ENCODE results near the gene ADM.
"Not testable (repeated sequence)": the region's sequence is repeated elsewhere in the genome, so short reads cannot be mapped to it uniquely, and the experiment has no call there.

Gene ADM, protein sequence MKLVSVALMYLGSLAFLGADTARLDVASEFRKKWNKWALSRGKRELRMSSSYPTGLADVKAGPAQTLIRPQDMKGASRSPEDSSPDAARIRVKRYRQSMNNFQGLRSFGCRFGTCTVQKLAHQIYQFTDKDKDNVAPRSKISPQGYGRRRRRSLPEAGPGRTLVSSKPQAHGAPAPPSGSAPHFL

DNA sequence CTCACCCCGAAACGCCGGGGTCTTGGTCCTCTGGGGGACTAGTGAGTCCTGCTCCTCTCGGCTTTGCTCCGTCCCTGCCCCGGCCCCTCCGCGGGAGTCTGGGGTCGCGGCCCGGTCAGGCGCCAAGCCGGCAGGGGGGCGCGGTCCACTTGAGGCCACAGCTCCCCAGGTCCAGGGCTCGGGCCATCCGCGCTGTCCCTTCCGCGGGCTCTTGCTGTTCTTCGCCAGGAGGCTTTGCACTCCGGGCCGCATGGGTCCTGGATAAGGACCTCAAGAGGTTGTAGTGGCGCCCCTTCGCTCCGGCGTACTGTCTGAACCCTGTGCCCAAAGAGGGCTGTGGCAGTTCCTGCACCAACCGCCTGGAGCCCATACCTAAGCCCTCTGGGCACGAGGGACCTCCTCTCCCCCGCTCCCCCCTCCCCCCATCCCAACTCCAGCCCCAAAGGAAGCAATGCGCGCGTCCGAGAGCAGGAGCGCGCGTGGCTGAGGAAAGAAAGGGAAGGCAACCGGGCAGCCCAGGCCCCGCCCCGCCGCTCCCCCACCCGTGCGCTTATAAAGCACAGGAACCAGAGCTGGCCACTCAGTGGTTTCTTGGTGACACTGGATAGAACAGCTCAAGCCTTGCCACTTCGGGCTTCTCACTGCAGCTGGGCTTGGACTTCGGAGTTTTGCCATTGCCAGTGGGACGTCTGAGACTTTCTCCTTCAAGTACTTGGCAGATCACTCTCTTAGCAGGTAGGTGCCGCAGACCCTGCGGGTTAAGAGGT lies at the start of gene ADM:
ADM (plus strand) TSS at position 579 of the 767 bp plus-strand sequence. CDS start 628 bp downstream, outside the sequence.
- DNase-seq: peak; percentile 90

DNA sequence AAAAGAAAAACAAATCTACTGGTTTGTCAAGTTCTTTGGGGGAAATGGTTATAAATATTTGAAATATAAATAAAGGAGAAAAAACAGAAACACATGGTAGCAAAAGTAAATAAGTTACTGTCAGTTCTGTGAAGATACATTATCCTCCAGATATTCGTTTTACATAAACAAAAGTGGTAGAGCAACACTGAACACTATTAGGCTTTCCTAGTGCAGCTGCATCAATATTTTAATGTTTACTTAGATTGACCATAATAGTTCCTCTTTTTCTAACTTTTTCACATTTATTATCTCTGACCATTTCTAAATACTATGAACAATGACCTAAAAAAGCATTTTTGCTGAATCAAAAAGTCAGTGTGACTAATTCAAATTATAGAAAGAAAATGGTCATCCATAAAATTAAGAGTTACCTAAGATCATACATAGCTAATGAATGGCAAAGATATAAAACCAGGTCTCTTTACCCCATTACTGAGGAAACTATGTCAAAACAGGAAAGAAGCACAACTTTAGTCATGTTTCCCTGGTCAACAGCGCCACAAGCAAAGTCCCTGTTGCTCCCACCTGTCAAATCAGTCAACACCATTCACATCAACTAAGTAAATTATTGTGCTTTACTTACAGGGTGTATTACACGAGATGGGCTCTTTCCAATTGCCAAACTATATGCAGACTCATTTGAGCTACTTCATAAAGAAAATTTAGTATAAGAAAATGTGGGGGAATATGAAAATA lies 49.3 kb upstream of the ADM start:
- no peak for DNase-seq

DNA sequence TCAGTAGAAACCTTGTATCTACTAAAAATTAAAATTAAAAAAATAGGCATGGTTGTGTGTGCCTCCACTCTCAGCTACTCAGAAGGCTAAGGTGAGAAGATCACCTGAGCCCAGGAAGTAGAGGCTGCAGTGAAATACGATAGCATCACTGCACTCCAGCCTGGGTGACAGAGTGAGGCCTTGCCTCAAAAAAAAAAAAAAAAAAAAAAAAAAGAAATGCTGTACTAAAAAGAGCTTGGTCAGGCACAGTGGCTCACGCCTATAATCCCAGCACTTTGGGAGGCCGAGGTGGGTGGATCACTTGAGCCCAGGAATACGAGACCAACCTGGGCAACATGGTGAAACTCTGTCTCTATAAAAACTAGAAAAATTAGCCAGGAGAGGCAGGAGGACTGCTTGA lies 47.4 kb upstream of the ADM start:
- no peak for DNase-seq

DNA sequence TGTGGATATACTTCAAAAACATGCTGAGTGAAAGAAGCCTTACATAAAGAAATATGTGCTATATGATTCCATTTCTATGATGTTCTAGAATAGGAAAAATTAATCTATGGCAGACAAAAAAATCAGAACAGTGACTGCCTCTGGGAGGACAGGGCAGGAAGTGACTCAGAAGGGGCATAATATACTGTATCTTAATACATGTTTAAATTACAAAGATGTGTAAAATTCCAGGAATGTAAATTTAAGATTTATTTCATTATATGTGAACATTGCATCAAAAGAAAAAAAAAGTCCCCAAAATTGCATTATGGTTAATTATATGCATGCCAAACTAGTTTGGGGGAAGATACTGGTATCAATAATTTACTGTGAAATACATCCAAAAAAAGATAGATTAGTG lies 43.1 kb upstream of the ADM start:
- DNase-seq: no peak

DNA sequence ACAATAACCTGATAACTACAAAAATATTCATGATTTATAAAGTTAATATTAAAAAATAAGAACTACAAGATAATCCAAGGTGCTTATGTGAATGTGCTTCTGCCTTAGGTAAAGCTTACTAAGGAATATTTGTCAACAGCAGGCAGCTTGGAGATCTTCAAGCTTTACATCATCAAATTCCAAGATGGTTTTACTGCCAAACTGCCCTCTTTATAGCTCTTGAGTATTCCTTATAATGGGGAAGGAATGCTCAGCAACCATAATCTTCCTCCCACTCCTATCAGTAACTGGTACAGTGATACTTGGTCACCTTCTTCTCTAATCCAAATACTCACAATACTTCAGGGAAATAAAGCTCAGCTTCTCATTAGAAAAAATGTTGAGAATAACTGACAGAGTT lies 40.9 kb upstream of the ADM start:
- DNase-seq: no peak

DNA sequence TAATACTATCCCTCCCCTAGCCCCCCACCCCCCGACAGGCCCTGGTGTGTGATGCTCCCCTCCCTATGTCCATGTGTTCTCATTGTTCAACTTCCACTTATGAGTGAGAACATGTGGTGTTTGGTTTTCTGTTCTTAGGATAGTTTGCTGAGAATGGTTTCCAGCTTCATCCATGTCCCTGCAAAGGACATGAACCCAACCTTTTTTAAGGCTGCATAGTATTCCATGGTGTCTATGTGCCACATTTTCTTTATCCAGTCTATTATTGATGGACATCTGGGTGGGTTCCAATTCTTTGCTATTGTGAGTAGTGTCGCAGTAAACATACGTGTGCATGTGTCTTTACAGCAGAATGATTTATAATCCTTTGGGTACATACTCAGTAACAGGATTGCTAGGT lies 40.2 kb upstream of the ADM start:
- not testable (repeated sequence) for DNase-seq

DNA sequence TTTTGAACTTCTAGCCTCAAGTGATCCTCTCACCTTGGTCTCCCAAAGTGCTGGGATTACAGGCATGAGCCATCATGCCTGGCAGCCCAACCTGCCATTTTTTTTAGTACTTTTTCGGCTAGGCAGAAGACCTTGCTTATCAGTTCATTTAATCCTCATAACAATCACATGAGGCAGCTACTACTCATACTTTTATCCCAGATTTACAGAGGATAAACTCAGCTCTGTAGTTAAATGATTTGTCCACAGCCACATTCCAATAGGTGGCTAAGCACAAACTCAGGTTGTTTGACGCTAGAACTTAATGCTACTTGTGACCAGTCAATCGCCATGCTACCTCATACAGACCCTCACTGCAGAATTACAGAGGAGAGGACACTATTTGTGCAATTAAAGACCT lies 38.9 kb upstream of the ADM start:
- DNase-seq: no peak

DNA sequence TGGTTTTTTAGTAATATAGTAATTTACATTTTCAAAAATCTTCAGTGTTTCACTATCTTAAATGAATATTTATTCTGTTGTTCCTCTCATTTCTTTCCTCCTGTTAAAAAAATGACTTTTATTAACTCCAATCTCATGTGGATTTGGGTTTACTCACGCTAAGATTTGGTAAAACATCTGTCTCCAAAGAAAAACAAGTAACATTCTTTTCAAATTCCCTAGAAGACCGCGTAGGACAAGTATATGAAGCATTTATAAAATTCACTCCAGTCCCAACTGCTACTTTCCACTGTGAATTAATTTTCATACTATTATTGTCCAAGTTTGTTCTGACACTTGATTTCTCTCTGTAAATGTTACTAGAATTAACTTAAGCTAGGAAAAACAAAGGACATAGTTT lies 37.1 kb upstream of the ADM start:
- no peak for DNase-seq

DNA sequence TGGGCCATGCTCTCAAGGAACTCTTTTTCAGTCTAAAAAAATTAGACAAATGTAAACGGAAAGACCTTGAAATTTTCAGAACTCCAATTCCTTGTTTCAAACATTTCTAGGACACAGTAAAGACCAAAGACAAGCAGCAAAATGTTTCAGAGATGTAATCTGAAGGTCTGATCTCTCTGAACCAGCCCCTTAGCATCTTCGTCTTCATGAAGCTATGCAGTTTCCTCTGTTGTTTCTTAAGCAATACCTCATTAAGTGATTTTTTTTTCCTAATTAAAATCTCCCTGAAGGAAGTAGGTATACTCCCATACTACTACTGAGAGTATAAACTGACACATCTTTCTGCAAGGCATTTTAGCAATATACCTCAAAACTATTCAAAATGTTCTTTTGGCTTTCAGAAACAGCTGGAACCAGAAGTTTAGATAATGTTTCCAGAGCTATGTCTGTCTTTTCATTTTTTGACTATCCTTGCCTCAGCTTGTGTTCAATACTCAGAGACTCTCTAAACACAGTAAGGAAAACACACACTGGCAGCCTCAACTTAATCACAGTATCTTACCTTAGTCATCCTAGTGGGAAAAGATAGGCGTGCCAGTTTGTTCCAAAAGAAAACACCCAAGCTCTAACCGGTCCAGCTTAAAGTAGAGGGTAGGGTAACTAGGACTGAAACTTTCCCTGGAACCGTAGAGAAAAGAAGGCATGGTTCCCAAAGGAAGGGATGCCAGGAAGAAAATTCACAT lies 36.0 kb upstream of the ADM start:
- no peak for DNase-seq

DNA sequence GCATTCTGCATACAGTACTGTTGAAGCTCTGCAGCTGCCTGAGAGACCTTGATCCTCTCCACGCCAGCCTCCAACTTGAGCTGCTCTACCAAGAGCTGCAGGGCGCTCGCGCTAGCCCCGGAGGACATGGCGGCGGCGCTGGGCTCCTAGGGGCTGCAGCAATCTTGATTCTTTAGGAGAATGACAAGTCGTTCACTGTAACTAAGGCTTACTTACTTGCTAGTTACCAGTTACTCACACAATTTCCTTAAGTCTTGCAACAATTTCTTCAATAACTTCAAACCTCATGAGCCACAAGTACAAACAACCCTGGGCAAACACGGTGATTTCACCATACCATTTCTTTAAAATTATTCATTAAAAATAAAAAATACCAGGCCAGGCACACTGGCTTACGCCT lies 32.7 kb upstream of the ADM start:
- DNase-seq: no peak

DNA sequence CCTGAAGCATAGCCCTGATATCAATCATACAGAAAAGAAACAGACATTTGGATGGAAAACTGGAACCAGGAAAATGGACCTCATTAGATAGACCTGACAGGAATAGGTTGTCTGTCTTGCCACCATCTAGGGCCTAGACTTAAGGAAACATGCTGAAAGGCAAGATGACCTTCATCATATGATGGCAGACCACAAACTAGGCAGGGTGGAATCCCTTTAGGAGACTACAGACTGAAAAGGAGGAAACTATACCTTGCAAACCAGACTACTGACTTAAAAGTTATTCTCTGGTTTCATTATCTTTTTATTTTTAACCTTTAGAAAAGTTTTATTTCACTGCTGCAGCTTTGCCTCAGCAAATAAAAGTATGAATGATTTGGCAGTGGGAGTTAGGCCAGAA lies 31.1 kb upstream of the ADM start:
- no peak for DNase-seq

DNA sequence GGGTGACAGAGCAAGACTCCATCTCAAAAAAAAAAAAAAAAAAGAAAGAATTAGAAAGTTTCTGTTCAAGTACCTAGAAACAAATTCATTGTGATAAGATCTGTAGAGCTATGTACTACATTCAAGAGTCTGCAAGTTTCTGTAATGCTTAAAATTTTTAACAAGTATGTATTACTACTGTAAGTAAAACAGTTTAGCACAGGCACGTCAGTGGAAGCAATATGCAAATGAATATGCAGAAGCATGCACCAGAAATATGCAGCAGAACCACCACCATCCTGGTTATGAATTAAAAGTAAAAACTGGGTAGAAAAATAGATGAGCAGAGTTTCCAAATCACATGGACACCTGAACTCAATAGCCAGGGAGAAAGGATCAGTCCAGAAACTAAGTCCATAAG lies 30.1 kb upstream of the ADM start:
- DNase-seq: no peak

DNA sequence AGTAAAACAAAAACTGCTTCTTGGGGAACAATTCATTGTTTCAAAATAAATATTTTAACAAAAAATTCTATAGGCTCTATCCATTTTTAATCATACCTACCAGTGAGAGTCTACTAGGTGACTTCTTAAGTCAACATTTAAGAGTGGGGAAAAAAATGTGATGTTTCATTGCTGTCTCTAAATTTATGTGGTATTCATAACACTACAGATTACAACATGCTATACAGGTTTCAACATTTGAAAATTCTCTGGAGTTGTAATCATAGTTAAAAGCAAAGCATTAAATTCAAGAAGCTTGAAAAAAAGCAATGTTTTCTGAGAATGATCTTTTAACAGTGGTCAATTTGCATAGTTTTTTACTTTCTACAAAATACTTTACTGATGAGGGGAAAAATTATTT lies 29.2 kb upstream of the ADM start:
- no peak for DNase-seq

DNA sequence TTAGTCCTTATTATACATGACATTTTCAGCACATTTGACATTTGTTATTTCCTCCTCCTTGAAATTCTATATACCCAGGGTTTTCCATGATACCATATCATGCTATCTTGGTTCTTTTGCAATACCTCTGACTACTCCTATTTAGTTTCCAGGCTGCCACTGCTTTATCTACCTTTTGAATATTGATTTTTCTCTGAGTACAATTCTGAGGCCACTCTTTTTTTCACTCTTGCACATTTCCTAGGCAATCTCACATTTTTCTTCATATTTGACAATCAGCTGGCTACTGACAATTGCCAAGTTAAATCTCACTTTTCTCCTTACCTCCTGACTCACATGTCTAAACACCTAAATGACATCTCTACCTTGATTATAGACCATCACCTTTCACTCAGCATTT lies 22.8 kb upstream of the ADM start:
- no peak for DNase-seq

DNA sequence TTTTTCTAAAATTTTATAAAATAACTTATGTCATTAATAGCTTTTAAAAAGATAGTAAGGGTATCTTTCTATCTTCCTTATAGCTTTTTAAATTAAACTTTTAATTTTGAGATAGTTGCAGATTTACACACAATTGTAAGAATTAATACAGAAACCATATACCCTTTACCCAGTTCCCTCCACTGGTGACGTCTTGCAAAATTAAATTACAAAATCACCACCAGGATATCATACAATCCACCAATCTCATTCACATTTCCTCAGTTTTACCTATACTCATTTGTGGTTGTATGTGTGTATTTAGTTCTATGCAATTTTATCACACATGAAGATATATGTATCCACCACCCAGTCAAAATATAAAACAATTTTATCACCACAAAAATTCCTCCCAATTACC lies 20.9 kb upstream of the ADM start:
- DNase-seq: no peak

DNA sequence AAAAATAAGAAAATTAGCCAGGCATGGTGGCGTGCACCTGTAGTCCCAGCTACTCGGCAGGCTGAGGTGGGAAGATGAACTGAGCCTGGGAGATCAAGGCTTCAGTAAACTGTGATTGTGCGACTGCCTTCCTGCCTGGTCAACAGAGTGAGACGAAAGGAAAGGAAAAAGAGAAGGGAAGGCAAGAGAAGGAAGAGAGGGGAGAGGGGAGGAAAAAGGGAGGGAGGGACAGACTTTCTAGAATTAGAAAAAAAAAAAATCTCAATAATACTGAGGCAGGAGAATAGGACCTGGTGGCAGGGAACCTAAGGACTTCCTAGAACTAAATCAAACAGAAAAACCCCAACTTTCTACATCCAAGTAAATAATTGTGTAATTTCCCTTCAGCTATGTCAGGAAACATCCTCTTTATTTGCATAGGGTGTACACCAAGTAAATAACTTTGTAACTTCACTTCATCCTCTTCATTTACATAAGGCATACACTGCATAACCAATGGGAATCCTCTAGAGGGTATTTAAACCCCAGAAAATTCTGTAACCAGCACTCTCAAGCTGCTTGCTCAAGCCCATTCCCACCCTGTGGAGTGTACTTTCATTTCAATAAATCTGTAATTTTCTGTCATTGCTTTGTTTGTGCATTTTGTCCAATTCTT lies 19.6 kb upstream of the ADM start:
- DNase-seq: no peak

DNA sequence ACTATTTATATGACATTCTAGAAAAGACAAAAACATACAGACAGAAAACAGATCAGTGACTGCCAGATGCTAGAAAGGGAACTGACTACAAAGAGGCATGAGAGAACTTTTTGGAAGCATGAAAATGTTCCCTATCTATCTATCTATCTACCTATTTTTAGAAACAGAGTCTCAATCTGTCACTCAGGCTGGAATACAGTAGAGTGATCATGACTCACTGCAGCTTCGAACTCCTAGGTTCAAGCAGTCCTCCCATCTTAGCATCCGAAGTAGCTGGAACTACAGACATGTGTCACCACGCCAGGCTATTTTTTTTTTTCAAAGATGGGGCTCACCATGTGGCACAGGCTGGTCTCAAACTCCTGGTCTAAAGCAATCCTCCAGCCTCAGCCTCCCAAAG lies 17.7 kb upstream of the ADM start:
- no peak for DNase-seq

DNA sequence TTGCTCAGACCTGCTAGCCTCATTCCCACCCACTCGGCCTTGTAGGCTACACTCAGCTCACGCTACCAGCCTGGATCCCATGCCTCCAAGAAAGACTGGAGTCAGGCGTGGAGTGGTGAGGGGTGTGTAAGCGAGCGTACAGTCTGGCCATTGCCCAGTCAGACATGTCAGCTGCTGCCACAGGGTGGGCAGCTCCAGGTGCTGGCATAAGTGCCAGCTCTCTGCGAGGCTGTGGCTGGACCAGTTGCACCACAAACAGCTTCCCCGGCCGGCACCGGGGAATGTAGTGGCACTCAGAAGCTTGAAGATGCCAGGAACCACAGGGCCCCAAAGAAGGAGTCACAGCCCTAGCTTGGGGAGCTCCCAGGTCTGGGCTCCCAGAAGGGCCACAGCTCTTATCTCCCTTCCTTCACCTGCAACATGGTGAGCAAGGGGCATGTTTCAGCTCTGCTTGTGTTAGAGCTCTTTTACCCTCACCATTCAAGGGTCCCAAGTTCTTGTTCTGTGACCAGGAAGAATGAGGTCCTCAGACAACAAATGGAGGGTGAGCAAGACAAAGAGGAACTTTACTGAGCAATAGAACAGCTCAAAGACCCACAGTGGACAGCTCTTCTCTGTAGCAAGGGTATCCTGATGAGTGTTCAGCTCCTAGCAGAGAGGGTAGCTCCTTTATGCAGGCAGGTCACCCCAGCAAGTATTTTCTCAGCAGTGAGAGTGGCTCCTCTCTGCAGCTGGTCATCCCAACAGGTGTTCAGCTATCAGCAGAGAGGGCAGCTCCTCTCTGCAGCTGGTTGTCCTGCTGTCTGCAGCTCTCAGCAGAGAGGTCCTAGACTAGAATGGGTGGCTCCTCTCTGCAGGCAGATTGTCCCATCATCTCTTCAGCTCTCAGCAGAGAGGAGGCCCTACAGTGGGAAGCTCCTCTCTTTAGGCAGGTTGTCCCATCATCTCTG lies 16.8 kb upstream of the ADM start:
- no peak for DNase-seq

DNA sequence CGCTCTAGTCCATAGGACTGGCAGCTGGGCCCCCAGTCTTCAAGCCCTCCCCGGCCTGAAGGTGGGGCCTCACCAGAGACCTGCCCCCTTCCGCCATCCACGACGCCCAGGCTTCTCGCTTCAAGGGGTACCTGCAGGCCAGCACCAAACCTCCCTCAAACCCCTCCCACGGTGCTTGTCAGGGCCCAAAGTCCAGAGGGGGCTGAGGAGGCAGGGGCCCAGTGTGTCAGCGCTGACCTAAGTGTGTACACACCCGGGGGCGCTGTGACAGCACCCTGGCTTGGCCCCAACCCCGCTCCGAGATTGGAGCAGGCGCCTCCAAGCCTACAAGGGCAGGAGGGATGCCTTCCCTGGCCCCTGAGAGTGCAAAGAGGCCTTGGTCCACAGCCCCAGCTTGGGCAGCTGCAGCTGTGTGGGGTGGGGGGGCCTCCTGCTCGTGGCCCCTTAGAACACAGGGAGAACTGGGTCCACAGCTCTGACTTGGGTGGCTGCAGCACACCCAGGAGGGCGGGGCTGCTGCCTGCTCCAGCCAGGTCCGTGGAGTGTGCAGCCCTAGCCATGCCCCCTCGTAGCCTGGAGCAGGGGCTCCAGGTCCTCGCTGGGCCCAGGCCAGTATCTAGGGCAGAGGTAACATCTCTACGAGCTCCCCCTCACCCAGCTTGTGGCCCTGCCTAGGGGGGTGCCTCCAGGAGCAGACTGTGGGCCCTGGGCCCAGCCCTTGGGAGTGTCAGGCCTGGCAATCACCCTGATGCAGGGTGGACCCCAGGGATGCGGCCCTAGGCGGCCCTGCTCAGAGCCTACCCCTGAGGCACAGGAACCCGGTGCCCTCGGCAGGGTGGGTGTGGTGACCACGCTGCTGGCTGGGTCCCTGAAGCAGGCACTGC lies 15.8 kb upstream of the ADM start:
- DNase-seq: no peak

DNA sequence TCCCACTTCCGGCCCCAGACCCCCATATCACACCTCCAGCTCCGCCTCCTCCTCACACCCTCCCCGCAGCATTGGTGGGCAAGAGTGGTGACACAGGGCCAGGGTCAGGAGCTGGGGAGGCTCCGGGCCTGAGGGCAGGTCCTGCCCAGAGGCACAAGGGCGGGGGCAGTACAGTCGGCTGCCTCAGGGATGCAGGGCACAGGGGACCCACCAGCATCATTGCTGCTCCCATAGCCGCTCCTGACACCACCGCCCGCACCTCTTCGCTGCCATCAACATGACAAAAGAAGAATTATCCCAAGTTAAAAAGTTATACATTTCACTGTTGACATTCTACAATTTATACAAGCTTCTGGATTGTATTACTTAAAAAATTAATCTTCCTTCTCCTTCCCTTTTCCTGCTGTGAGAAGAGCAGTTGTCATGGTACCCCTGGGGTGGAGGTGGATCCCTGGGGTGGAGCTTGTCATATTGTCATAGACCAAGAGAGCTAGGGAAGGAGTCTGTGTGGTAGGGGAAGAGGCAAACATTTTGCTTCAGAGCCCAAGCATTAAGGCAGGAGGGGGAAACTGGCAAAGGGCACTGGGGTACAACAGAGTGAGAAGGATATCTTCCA lies 15.0 kb upstream of the ADM start:
- DNase-seq: no peak
